Left renal cortex interstitium (tissue), 4 donors: ENCODE measurements around the gene MAP3K4. TPM values are rescaled to one million over a fixed set of nuclear protein-coding genes. Genes with fewer than 3 reads are reported as not detected.

Experiments used
- DNase-seq, 4 donors: peaks; one replicate each; pipeline ENCODE4 v3.0.0-alpha.2; 2013; ENCODE audit warnings: low read depth in 4 of 4, low spot score in 2 of 4, missing footprints in 1 of 4
- polyA plus RNA-seq, 4 donors: library from polyadenylated mRNA; unstranded; fragments of 120-200 nt; gene quantifications; one replicate each; pipeline ENCODE4 v1.2.1, GENCODE V29; 2013; ENCODE audit not compliant: insufficient read length in 4 of 4

The MAP3K4 gene
- polyA plus RNA-seq, 4 donors = 25.2 to 47.2 (median 39.5) TPM

DNA sequence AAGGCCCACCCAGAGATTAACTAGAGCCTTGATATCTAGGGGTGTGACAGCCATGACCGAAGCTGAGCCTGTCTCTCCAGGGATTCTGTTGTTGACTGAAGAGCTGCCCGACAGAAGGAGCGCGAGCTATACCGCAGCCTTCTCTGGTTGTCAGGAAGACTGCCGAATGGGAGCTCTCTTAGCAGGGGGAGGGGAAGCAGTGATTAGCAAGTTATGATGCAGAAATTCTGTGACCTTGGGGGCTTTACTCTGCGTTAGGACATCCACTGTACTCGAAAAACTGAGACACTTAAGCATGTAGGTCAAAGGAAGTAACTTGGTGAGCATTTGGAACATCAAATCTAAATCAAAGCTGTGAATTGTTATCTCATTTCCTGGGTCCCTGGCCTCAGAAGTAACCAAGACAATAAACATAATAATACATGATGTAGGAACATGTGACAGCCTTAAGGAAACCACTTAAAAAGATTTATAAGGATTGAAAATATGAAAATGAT is 84.7 kb downstream of the MAP3K4 start:
- no peak for DNase-seq

DNA sequence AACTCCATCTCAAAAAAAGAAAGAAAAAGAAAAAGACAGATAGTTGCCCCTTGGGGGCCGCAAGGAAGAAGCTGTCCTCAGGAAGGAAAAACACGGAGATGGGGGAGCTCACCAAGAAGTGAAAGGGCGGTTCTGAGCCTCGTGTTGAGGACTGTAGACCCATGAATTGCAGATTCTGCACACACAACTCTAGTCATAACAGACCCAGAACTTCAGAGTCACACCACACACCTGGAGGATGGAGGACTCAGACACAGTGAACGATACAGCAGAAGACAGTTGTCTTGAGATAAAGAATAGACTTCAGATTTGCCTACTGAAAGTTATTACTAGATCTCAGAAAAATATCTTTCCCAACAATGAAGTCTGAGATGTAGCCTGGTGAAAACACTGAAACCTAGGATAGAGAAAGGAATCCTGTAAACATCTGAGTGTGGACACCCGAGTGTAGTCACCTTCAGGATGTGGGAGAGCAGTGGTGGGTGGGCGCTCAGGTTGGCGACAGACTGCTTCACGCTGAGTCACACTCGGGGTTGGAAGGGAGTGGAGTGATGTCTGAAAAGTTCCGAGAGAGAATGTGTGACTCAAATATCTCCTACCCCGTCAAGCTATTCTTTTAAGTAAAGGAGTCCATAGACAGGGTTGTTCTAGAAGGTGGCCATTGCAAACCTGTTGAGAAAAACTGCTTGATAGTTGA is 88.1 kb downstream of the MAP3K4 start:
- DNase-seq = no peak

DNA sequence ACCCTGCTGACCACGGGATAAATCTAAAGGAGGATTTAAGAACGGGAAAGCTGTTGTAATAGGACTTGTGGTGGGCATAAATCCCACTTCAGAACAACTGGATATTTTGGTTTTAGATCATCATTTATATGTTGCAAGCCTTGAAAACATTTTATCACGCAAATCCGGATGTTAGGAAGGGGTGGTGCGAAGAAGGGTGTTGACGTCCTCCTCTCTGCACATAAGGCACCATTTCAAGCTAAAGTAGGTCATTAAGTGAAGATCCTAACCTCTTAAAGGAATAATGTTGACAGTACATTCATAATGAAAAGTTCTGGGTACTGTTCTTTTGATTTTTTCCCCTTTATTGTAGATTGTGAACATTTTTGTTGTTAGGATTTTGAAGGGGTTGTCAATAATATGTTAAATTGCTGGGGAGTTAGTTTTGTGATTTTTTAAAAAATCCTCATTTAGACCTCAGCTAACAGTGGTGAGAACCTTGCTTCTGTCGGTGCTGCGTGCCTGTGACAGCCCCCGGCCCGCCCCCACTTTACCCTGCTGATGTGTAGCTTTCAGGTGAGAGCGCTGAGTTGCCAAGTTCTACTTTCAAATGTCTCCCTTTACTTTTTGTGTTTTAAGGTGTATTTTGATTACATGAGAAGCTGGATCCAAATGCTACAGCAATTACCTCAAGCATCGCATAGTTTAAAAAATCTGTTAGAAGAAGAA is 88.8 kb downstream of the MAP3K4 start:
- no peak for DNase-seq

GRCh38 chr6:161082215-161082614 is 90.6 kb downstream of the MAP3K4 start:
- DNase-seq = no peak

DNA sequence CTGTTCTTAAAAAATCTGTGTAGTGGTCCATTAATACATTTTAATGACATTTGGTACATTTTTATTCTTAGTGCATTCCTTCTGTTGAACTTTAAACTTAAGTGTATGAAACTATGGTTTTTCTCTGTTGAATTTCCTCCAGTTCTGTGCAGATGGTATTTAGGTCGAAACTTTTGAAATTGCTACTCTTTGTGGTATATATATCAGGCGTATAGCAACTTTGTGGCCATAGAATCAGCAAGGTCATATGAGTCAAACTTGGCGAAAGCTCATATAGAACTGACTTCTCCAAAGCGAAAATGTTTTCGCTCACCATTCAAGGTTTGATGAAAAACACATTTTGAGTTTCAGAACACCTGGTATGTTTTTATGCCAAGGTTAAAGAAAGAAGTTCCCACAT is 93.7 kb downstream of the MAP3K4 start:
- no peak for DNase-seq

DNA sequence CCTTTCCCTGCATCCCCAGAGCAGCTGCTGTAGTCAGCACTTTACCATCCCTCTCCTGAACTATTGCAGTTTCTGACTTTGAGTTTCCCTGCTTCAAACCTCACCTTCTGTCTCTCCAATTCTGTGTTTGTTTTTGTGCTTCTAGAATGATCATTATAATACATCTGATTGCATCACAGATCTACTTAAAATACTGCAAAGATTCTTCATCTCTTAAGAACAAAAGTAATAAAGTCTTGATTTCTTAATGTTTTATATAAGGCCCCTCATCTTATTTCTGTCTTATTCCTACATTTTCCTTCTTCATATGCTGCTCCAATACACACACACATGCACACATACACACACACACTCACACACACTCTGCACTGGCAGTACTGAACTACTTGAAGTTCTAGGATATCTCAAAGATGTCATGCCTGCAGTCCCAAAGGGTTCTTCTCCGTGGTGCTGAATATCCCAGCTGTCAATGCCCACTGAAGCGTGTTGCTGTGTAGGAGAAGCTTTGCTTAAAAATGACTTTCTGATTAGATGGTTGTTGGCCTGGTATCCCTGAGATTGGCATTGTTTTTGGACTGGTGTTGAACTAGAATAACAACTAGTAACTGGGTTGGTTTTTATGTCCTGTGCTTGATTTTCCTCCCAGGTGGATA is 97.2 kb downstream of the MAP3K4 start:
- DNase-seq = no peak

DNA sequence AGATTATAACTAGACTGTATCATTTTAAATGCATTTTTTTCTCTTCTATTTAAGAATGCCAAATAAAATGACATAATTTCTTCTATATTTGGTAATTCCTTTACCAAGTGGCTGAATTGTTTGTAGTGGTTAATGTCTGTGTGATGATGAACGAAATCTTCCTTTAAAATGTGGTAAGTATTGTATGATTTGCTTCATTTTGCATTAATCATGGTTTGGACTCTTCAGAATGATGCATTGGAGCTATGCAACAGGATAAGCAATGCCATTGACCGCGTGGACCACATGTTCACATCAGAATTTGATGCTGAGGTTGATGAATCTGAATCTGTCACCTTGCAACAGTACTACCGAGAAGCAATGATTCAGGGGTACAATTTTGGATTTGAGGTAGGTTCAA is 99.6 kb downstream of the MAP3K4 start:
- DNase-seq = no peak

DNA sequence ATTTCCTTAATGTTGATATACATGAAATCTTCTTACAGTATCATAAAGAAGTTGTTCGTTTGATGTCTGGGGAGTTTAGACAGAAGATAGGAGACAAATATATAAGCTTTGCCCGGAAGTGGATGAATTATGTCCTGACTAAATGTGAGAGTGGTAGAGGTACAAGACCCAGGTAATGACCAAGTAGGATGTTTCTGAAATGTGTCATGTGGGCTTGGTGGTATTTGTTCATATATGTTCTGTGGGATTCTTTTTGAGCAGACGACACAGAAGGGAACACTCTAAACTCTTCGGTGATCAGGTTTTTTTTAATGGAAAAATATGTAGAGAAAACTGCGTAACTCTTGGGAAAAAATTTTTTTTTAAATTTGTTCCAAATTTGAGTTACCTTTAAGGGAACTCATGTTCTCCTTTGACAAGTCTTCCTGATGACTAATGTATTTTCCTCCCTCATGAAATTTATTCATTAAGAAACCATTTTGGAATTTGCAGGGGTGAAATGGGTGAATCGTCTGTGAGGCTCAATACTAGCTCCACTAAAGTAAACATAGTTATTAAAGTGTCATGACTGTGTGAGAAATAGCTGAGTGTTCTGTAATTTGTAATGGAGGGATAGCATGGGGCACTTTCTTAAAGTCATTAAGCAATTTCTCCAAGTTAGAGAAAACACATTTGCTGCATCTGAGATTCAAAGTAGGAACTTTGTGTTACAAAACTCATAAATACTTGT is 100.6 kb downstream of the MAP3K4 start:
- DNase-seq = no peak

DNA sequence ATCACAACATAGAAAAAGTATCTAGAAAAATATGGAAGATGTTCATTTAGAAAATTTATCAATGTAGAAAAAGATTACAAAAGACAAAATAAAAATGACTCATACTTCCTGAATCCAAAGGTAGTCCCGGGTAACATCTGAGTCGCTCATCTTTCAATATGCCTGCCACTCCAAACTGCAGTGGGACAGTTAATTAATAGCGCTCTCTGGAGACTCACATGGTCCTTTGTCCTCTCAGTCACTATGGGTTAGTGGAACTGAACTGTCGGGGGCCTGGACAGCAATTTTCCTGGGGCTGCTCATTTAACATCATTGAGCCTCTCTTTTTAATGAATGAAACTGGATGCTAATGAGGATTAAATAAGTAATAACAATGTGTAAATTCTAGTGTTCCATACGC is 103.4 kb downstream of the MAP3K4 start:
- no peak for DNase-seq

DNA sequence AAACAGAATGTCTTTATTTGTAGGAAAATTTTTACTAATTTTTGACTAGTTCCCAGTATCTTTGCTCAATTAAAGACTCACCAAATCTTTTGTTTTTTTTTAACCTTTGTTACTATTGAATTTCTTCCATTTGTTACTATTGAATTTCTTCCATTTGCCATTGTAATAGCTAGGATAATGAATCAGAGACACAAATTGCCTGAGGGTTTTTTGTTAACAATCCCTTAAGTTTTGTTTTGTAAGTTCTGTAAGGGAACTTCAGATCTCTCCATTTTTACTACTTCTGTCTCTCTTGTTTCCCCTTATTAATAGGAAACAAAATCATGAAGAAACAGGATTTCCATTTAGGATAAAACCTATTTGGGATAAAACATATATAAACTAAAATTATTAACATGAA is 104.3 kb downstream of the MAP3K4 start:
- DNase-seq = no peak

- no peak for DNase-seq
Observed at GRCh38 chr6:161100072-161100471, 108.5 kb downstream of the MAP3K4 start.

DNA sequence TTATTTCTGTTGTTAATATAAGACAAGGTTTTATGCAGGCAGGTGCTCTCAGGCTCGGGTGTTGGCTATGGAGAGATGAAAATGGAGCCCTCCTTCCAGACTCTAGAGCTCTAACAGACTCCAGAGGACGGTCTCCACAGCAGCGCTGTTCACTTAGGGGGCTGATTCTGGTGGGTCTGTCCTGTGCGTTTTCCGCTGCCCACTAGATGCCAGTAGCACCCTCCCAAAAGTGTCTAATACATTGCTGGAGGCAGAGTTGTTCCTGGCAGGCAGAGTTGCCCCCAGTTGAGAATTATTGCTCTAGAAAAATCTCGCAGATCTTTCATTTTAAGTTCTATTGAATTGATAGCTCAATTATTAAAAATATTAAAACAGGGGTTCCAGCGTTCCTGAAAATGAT is 109.9 kb downstream of the MAP3K4 start:
- DNase-seq = peak in 1 of 4 donors; percentile 10

- DNase-seq = no peak
Observed at GRCh38 chr6:161103475-161103874, 111.9 kb downstream of the MAP3K4 start.

DNA sequence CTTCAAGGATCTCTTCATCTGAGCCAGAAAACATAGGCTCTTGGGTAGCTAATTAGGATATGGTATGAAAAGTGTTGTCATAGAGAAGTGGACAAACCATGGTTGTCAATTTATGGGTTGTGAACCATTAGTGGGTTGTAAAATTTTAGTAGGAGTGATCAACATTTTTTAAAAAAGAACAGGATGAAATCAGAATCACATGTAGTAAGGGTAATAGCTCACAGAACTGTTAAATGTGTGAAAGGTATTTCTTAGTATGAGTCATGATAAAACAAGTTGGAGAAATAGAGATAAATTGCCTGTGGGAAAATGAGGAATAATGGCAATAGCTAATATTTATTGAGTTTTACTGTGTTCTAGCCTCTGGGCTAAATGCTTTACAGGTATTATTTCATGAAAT is 113.4 kb downstream of the MAP3K4 start:
- DNase-seq = no peak

DNA sequence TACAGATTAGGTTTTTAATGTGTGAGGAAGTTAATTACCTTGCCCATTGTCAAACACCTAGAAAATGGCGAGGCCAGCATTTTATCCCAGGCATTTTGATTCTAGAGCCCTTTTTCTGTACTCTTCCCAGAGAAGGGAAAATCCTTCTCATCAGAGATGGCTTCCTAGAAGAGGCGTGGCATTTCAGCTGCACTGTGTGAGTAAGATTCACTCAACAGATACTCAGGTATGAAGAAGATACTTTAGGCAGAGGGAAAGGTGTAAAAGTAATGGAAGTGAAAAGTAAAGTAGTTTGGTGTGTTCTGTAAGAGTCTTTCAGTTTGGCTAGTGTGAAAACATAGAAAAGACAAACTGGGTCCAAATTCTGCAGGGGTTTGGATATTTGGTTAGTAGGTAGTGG is 113.8 kb downstream of the MAP3K4 start:
- DNase-seq = no peak

DNA sequence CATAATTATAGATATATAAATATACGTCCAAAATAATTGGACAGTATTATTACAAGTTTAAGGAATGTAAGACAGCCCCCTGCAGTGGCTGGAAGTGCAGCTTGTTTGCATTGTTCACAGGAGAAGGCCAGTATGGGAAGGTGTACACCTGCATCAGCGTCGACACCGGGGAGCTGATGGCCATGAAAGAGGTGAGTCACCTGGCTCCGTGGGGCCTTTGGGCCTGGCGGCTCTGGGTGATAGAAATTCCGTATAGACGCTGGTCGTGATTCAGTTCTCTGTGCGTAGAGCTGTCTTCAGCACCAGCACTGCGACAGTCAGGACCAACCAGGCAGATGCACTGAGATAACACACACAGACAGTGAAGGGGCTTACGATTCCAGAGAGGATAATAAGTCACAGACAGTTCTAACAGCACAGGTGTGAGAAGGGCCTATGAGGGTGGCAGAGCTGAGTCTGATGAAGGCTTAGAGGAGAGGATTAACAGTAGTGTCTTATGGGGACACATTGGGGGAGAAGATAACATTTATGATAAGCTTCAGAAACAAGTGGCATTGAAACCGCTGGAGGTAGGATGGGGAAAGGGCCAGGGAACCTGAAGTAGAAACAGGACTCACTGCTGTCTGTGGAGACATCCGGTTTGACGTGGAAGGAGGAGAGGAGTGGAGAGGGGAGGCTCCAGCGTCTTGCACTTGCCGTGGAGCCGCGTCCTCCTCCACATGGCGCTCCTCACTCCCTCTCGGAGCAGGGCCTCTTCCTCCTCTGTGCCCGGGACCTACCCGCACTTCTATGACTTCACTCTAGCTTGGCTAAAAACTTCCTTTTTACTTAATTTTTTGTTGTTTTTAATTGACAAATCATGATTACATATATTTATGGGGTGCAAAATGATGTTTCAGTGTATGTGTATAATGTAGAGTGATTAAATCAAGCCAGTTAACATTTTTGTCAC is 116.5 kb downstream of the MAP3K4 start:
- no peak for DNase-seq

- DNase-seq = no peak
Observed at GRCh38 chr6:161108916-161109315, 117.3 kb downstream of the MAP3K4 start.

DNA sequence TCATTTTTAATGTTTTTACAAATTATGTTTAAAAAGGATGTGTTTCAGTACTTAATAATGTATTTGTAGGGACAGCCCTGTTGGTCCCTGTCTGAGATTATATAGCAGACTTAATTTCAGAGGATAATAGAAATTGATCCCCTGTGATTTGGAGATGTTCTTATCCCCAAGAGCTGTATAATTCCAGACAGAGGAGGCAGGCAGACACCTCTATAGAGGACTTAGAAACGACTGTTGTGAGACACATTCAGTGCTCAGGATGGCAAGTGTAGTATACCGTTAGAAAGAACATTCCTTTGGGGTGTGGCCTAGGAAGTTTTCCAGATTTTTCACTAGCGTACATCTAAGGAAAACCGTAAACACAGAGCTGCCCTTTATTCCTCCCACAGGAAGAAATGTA is 117.8 kb downstream of the MAP3K4 start:
- no peak for DNase-seq

DNA sequence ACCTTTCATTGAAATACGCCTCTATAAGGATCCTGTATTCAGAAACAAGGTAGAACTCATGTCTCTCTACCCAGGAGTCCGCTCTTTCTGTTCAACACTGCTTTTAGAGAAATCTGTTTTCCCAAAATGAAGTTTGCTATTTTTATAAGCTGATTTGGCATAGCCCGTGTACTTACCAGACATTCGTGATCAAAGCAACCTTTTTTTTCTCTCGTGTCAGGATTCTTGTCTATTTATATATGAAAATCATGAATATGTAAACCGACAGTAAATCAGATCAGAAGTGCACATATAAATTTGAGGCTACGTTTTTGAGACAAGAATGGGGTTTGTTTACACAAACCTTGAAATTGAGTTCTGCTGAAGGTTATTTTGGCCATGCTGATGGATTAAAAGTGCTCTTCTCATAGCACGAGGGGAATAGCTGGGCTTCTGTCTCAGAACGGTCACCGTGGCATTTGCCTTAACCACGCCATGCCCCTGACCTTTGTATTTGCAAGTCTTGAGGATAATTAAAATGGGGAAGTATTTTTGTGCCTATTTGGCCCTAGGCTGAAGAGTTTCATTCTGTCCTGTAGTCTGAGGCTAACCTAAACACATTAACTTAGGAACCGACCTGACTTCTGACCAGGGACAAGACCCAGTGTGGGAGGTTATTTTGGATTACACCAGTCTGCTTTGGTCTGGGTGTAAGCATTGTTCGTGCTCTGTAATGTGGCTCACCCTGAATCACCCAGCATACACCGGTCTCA is 118.6 kb downstream of the MAP3K4 start:
- DNase-seq = no peak
